Amygdala (tissue), 56 donors: ENCODE data around the gene DZIP1L.
"Not testable (repeated sequence)": the region's sequence is repeated elsewhere in the genome, so short reads cannot be mapped to it uniquely, and the experiment has no call there.

Experiments used
- DNase-seq, 56 donors: peaks; one replicate each; lab custom pipeline; 2025; lab: John Stamatoyannopoulos, UW

The DZIP1L gene, protein sequence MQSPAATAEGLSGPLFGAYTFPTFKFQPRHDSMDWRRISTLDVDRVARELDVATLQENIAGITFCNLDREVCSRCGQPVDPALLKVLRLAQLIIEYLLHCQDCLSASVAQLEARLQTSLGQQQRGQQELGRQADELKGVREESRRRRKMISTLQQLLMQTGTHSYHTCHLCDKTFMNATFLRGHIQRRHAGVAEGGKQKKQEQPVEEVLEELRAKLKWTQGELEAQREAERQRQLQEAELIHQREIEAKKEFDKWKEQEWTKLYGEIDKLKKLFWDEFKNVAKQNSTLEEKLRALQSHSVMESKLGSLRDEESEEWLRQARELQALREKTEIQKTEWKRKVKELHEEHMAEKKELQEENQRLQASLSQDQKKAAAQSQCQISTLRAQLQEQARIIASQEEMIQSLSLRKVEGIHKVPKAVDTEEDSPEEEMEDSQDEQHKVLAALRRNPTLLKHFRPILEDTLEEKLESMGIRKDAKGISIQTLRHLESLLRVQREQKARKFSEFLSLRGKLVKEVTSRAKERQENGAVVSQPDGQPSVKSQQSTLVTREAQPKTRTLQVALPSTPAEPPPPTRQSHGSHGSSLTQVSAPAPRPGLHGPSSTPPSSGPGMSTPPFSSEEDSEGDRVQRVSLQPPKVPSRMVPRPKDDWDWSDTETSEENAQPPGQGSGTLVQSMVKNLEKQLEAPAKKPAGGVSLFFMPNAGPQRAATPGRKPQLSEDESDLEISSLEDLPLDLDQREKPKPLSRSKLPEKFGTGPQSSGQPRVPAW

GRCh38 chr3:138114988-138115971 is at the start of gene DZIP1L:
TSS of gene DZIP1L (minus strand) at chr3:138115608. CDS start at chr3:138103971, 11,637 bp downstream.
- DNase-seq = peak in 32 of 56 donors; percentile 8 to 64 (median 46)

GRCh38 chr3:138165061-138165460 is 49.7 kb upstream of the DZIP1L start:
- no peak for DNase-seq

DNA sequence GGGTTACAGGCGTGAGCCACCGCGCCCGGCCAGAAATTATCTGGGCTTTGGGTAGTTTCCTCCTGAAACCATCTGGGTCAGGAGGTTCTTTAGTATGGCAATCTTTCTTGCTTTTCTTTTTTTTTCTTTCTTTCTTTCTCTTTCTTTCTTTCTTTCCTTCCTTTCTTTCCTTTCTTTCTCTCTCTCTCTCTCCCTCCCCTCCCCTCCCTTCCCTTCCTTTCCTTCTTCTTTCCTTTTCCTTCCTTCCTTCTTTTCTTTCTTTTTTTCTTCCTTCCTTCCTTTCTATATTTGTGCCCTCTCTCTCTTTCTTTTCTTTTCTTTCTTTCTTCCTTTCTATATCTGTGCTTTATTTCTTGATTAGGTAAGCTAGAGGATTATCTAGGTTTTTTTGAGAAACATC is 42.3 kb upstream of the DZIP1L start:
- DNase-seq = no peak

- DNase-seq = no peak
Measured at GRCh38 chr3:138154534-138154933, 39.1 kb upstream of the DZIP1L start.

GRCh38 chr3:138148503-138148902 is 33.1 kb upstream of the DZIP1L start:
- DNase-seq = no peak

- not testable (repeated sequence) for DNase-seq
Measured at GRCh38 chr3:138142181-138142580, 26.8 kb upstream of the DZIP1L start.

GRCh38 chr3:138140940-138141339 is 25.5 kb upstream of the DZIP1L start:
- DNase-seq = no peak

GRCh38 chr3:138139691-138140090 is 24.3 kb upstream of the DZIP1L start:
- no peak for DNase-seq

DNA sequence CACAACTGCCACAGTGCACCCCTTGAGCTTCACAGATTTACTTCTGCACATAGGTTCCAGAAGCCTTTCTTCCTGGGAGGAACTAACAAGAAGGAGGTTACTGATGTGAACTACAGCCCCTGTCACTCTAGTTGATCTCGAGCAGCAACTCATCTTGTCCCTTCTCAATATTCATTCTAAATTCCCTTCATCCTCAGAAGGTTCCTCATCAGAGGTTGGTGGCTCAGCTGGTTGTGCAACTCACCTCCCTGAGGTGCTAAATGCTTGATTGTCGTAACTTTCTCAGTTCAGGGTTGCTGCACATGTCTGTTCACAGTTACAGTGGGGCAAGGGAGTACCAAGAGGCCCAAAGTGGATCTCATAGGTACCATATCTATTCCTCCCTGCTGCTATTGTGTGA is 22.5 kb upstream of the DZIP1L start:
- no peak for DNase-seq

DNA sequence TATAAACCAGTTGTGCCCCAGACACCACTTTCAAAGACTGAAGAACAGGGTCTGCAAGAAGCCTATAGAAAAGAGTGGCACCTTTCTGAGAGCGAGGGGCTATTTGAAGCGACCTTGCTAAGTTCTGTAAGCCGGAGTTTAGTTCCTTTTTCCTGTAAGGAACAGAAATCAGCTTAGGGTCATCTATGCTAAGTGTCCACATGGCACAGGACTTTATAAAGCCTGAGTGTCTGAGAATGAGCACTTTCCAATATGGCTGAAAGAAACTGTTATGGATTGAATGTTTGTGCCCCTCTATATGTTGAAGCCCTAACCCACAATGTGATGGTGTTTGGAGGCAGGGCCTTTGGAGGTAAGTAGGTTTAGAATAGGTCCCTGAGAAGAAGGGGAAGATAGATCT is 20.8 kb upstream of the DZIP1L start:
- DNase-seq = no peak

DNA sequence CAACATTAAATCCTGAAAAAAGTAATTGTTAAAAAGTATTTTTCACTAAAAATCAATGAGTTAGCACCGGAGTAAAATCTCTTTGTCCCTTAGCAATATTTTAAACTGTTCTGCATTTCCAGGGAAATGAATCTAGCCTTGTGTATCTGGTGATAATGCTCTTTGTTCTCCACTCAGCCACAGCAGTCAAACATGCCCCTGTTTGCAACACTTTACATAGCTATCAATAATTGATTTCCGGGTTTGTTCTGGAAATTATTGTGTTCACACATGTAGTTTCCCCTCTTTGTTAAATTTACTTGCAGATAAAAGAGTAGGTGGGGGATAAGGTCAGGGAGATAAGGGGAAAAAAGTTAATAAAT is 20.4 kb upstream of the DZIP1L start:
- DNase-seq = no peak

DNA sequence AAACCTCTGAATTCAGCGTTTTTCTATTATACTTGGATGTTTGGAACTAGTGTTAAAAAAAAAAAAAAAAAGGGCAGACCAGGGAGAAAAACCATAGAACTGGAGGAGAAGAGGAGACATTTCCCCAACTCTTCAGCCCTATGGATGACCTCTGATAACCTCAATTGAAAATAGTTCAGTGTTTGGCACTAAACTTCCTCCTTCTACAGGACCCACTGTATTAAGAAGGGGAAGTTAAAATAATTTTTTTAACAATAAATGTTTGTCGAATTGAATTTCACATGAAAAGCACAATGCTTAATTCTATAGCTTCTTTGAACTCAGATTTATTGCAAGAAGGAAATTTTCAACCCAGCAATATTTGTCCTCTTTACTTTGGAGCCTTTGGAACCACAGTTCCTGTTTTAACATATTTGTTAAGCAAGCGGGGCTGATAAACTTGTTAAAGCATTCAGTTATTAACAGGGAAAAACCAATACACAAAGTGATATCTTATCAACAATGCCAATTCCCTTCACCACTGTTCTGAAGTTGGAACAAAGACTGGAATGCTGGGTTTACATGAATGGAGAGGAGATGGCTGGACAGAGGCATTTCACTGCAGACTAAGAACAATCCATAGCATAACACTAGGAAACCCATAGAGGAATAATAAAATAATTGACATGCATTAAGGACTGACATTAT is 19.9 kb upstream of the DZIP1L start:
- no peak for DNase-seq

GRCh38 chr3:138132239-138132638 is 16.8 kb upstream of the DZIP1L start, which contains the start of gene A4GNT:
TSS of gene A4GNT (minus strand) at chr3:138132390. CDS start at chr3:138131256, 1,134 bp downstream.
- DNase-seq = no peak

DNA sequence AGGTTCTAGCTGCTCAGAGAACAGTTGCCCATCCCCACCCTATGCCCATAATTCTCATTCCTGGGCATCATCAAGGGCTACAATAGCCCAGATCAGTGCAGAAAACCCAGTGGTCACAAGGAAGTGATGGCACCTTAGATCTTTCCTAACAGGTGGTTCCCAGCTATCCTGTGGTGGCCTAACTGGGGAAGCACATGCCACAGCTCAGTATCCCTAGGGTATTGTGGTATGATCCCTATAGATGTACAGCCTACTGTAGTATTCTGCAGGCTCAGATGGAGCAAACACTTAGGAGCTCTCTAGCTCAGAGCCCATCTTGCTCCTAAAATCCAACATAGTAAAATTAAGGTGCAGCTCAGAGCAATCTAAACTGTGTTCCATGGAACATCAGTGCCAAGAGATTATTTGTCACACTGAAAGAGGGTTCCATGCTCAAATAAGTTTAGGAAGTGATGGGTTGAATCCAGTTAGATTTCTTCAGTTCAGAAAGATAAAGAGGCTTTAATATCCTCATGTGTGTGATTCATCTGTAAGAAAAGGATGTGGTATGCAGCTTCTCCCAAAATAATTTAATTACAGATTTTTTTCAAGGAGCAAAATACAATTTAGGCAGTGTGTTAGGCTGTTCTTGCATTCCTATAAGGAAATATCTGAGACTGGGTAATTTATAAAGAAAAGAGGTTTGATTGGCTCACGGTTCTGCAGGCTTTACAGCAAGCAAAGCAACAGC is 12.4 kb upstream of the DZIP1L start:
- DNase-seq = no peak

DNA sequence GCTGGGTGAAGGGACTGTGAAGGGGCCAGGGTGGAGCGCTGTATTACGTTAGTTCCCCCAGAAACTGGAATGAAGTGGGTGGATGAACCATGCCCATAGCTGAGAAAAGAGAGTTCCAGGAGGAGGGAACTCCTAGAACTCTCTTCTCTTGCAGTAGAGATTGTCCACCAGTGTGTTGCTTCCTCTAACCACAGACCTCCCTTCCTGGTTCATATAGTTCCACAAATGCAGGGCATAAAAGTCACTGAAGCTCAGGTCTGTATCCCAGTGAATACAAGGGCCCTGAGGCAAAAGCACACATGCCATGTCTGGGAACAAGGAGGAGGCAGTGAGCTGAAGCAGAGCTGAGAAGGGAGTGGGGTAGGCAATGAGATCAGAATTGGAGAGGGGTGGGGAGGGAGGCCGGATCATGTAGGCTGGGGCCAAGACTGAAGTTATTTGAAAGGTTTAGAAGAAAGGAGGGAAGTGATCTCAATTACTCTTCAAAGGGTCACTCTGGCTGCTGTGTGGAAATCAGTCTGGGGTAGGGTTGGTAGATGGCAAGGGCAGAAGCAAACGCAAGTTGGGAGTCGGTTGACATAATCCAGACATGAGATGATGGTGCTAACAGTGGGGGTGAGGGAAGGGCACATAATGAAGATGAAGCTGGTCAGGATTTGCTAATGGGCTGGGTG is 10.3 kb upstream of the DZIP1L start:
- DNase-seq = peak in 2 of 56 donors; percentile 15 to 32

DNA sequence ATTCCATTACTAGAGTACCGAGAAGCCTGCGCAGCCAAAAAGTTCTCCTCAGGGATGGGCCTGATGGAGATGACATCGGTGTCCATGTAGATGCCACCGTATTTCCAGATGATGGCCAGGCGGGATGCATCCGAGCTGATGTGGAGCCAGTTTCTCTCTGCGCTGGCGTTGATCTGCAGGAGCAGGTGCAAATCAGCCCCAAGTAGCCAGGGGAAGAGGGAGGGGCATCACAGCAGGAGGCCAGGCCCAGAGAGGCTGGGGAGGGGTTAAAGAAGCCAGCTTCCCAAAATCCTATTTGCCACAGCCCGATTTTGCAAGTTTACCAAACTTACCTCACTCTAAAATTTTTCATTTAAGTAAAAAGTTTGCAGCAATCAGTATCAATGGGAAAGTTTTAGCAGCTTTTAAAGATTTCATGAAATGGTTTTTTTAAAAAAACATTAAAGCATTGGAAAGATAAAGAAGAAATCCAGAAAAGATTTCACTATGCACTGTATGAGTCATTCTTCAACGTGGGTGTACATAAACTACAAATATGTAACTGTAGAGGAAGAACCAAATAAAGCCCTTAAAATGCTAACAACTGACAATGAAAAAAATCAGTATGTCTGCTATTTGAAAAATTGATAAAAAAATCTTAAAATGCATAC is 9.4 kb upstream of the DZIP1L start:
- no peak for DNase-seq

DNA sequence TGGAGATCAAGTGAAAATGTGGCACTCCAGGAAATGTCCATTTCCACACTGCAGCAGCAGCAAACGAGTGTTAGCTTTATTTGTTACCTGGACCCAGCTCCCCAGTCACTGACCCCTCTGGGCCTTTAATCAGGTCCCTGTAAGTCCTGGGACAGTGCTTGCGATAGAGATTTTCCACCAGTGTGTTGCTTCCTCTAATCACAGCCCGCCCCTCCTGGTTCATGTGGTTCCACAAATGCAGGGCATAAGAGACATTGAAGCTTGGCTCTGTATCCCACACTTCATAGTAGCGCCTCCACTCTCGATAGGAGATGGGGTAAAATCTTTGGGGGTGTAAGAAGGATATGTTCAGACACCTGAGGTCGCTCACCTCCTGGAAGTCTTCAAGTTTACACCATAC is 8.8 kb upstream of the DZIP1L start:
- no peak for DNase-seq

DNA sequence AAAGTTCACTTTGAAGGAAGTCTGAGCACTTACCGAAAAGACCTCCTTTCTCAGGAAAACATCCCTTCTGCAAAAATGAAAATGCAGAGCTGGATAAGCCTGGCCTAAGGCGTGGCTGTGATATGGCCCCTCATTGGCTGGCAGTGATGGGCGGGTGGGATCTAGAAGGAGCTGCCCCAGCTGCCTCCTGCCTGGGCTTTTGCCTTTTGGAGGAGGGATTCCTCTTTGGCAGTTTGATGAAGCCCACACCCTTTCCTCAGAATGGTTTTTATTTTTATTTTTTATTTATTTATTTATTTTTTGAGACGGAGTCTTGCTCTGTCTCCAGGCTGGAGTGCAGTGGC is 4.0 kb upstream of the DZIP1L start:
- no peak for DNase-seq
